ENCODE measurements around the gene PSMD11. TPM values are rescaled to one million over a fixed set of nuclear protein-coding genes. Genes with fewer than 3 reads are reported as not detected.

PSMD11 gene
- total and polyA plus RNA-seq, 2 of the 8 experiments (the other 6 are each of a cell fraction or from before 2014, with no cell fraction given), result 68.4 to 171 TPM

- no peak overlapping the region for H2BK12ac ChIP-seq (ENCODE audit: low read depth, low read length)
- H3K23me2 ChIP-seq (ENCODE audit: low read depth, low read length), result peaks cover 8% of the 10 kb centered on the region
- H3K4me2 ChIP-seq (ENCODE audit: insufficient read depth in 1 of 2, low read depth in 2 of 2, low read length in 2 of 2), result no peak overlapping the region
- H4K5ac ChIP-seq (ENCODE audit: insufficient read length, low read depth, low read length), result no peak overlapping the region
- no peak overlapping the region for H3K4ac ChIP-seq (replicated peaks; ENCODE audit: insufficient read length, low read depth, low read length)
- no peak overlapping the region for H3K14ac ChIP-seq (ENCODE audit: insufficient read length)
- no peak overlapping the region for H4K8ac ChIP-seq (ENCODE audit: extremely low read depth, insufficient read depth, low read length)
- no peak overlapping the region for H3K23ac ChIP-seq (ENCODE audit: insufficient read length)
- H2AFZ ChIP-seq (ENCODE audit: low read length), result no peak overlapping the region
- peaks cover 0 to 13% (median 4%) of the 10 kb centered on the region in 4 experiments; a peak in 3 of 8 replicates for H3K36me3 ChIP-seq (ENCODE audit: control insufficient read depth in 2 of 4, insufficient read depth in 4 of 4, low read length in 3 of 4)
- no peak overlapping the region for H2BK120ac ChIP-seq (replicated peaks; ENCODE audit: low read depth, low read length)
- H2BK20ac ChIP-seq (ENCODE audit: low read length), result no peak overlapping the region
- H3K56ac ChIP-seq (replicated peaks; ENCODE audit: insufficient read length, low read depth, low read length), result no peak overlapping the region
- ChIA-PET POLR2A (ENCODE audit: partially characterized antibody) (interaction anchor here (1.1 kb wide), 1 partner anchor 10 kb away, joined by 3 read pairs; no protein-coding TSS in a partner anchor), CTCF (ENCODE audit: partially characterized antibody) (interaction anchor here (0.7 to 1.6 kb wide), 4 partner anchors 21 to 166 kb away, joined by 3 to 5 read pairs (median 4); no protein-coding TSS in a partner anchor)
- 78% methylated on average over 4 of the region's 4 CpGs; no CpG with 5 or more reads in 1 of the 2 experiments for WGBS, 2 experiments (ENCODE audit: extremely low coverage in 1 of 2, insufficient coverage in 1 of 2, insufficient read length in 1 of 2, insufficient replicate concordance in 2 of 2, low coverage in 1 of 2, low lambda C conversion rate in 2 of 2, missing lambda C conversion rate in 1 of 2)
- H3K79me2 ChIP-seq (ENCODE audit: control insufficient read depth in 1 of 2, insufficient read depth in 2 of 2, low read length in 2 of 2), result peaks cover 0 to 27% of the 10 kb centered on the region in 2 experiments; a peak in 2 of 4 replicates
- peaks cover 0 to 25% (median 14%) of the 10 kb centered on the region in 4 experiments; a peak in 6 of 7 replicates for H3K4me1 ChIP-seq (replicated peaks in 1 of 4; ENCODE audit: control insufficient read depth in 3 of 4, insufficient read depth in 4 of 4, low read length in 3 of 4)
- TF ChIP-seq SP4 (IDR thresholded peaks at IDR 0.05; ENCODE audit: low read length) (no peak), YY1 (IDR thresholded peaks at IDR 0.05; ENCODE audit: low read depth, low read length) (0 out of 2 replicates have a peak, but pooled peaks have one; percentile 29)
- no peak overlapping the region for H4K91ac ChIP-seq (replicated peaks; ENCODE audit: insufficient read length, low read length)
- DNase-seq (ENCODE audit: low read depth in 1 of 2, low spot score in 2 of 2) (no peak), FAIRE-seq (peak; percentile 32)
- no peak overlapping the region for H3K9ac ChIP-seq (replicated peaks in 1 of 4; ENCODE audit: extremely low read depth in 1 of 4, low read depth in 3 of 4, low read length in 3 of 4)
- no peak overlapping the region for H3K4me3 ChIP-seq (ENCODE audit: extremely low read depth in 1 of 4, insufficient read depth in 2 of 4, low read depth in 3 of 4, low read length in 4 of 4)
- no peak overlapping the region for H2BK15ac ChIP-seq (ENCODE audit: low read length)
- 0 out of 2 replicates have a peak overlapping the region, but pooled peaks have one; percentile 9 for H2BK5ac ChIP-seq (ENCODE audit: low read depth, low read length)
- H3K9me3 ChIP-seq (ENCODE audit: insufficient read depth in 2 of 2, low read depth in 1 of 2, low read length in 1 of 2), result no peaks in the 10 kb centered on the region
- no peak overlapping the region for H3K18ac ChIP-seq (ENCODE audit: extremely low read depth, low read length)
- H3K27ac ChIP-seq (ENCODE audit: low read depth, low read length), result no peak overlapping the region
- H3K79me1 ChIP-seq (ENCODE audit: low read depth, low read length), result peaks cover 12% of the 10 kb centered on the region
- peaks cover 3 to 13% of the 10 kb centered on the region in 2 experiments for H4K20me1 ChIP-seq (replicated peaks in 1 of 2; ENCODE audit: control insufficient read depth in 1 of 2, insufficient read depth in 2 of 2, low read length in 2 of 2)
- H3K27me3 ChIP-seq (replicated peaks in 1 of 4; ENCODE audit: control insufficient read depth in 3 of 4, extremely low read depth in 1 of 4, insufficient read depth in 3 of 4, low read length in 3 of 4), result no peaks in the 10 kb centered on the region
- no peak overlapping the region for H2AK5ac ChIP-seq (ENCODE audit: low read depth, low read length)
Observed at GRCh38 chr17:32492264-32492589, 47.9 kb downstream of the PSMD11 start.
